ENCODE measurements around the gene NID1. TPM values are rescaled to one million over a fixed set of nuclear protein-coding genes. Genes with fewer than 3 reads are reported as not detected.
"Not testable (repeated sequence)": the region's sequence is repeated elsewhere in the genome, so short reads cannot be mapped to it uniquely, and the experiment has no call there.

Gene NID1
- total RNA-seq, 2 experiments from 2014 or later, result 0.05 TPM; not detected in 1

DNA sequence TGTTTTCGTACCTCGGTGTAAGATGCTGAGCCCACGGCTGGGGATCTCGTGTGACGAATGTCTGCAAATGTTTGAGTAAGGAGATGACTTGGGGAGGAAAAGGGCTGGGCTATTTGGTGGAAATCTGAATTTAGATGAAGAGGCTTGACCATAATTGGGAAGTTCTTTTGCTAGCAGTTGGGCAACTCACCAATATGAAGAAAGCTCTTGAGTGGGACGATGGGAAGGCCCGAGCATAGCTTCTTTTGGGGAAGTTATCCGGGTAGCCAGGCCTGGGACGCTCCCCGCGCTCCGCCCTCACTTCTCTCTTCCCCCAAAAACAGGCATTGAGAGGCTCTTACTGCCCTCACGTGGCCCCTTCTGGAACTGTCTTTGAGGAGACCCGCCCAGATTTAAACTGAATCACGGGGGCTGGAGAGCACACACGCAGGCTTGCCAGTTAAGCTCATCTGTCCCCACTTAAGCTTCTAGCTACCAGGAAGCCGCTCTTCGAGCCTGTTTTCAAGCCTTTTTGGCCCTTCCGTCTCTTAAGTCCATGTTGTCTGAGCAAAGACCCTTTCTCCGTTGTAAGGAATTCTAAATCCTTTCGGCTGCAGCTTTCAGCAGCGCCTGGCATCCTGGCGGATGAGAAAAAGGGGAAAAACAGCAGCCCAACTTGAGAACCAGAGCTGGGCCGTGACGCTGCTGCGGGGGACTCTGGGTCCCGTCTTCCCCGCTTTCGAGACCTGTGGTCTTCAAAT lies 93.1 kb downstream of the NID1 start:
- Mint-ChIP-seq H3K27ac (peak overlapping the region; percentile 91), H3K4me3 (peak overlapping the region; percentile 75), H3K36me3 (ENCODE audit: low read depth) (no peaks in the 10 kb centered on the region), H3K27me3 (ENCODE audit: low read depth) (peaks cover 2% of the 10 kb centered on the region), H3K4me1 (ENCODE audit: low read depth) (peaks cover 22% of the 10 kb centered on the region), H3K9me3 (ENCODE audit: insufficient read depth) (no peaks in the 10 kb centered on the region)
- DNase-seq (peak; percentile 94), ATAC-seq (peak; percentile 99)
- ChIA-PET POLR2A (interaction anchor here (0.6 to 3.9 kb wide), 20 partner anchors 13 to 742 kb away, joined by 3 to 65 read pairs (median 4); partner anchors contain the start of gene LYST), CTCF (interaction anchor here (0.6 to 5.4 kb wide), 119 partner anchors 9 to 473 kb away, joined by 3 to 190 read pairs (median 6); partner anchors contain the start of genes B3GALNT2, LYST and NID1)

DNA sequence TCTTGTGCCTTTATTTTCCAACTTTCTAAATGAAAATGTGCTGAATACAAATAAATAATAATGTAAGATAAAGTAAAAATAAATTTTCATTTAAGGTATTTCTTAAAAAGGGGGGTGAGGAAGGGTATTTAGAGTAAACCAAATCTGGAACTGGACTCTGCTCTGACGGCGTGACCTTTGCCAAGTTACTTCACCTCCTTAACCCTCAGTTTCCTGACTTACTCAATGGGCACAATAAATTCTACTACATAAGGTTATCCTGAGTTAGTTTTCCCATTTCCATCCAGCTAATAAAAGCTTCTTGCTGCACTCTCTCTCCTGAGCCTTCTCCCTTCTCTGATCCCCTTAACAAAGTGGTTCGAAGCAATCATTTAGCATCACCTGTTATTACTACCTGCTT lies 93.9 kb downstream of the NID1 start:
- Mint-ChIP-seq H3K4me3 (no peak overlapping the region), H3K9me3 (ENCODE audit: insufficient read depth) (no peaks in the 10 kb centered on the region), H3K4me1 (ENCODE audit: low read depth) (peaks cover 28% of the 10 kb centered on the region), H3K27ac (peak overlapping the region; percentile 91), H3K36me3 (ENCODE audit: low read depth) (no peaks in the 10 kb centered on the region), H3K27me3 (ENCODE audit: low read depth) (peaks cover 2% of the 10 kb centered on the region)
- ChIA-PET CTCF (interaction anchor here (0.6 to 5.4 kb wide), 82 partner anchors 8 to 468 kb away, joined by 3 to 190 read pairs (median 8); partner anchors contain the start of genes B3GALNT2, LYST and NID1), POLR2A (interaction anchor here (0.9 to 3.9 kb wide), 13 partner anchors 12 to 237 kb away, joined by 3 to 65 read pairs (median 6); partner anchors contain the start of gene LYST)
- ATAC-seq (no peak), DNase-seq (no peak)

DNA sequence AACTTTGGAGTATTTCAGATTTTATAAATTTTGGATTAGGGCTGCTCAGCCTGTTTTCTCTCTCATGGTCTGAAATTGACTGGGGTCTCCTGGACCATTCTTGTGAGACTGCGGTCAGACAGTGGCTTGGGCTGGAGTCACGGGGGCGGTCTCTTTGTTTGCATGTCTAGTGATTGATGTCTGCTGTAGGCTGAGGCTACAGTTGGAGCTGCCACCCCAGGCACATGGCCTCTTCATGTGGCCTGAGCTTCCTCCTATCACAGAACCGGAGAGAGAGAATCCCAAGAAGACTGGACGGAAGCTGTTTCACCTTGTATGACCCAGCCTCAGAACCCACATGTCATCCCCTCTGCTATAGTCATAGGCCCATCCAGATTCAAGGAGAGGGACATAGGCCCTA lies 96.1 kb downstream of the NID1 start:
- no peak overlapping the region for H3K4me3 Mint-ChIP-seq
- H3K9me3 Mint-ChIP-seq (ENCODE audit: insufficient read depth), result no peaks in the 10 kb centered on the region
- ChIA-PET POLR2A (no interaction called here), CTCF (interaction anchor here (1.4 kb wide), 1 partner anchor 103 kb away, joined by 10 read pairs; the partner anchor contains the start of gene LYST)
- no peaks in the 10 kb centered on the region for H3K27me3 Mint-ChIP-seq (ENCODE audit: low read depth)
- ATAC-seq, result no peak
- peaks cover 43% of the 10 kb centered on the region for H3K4me1 Mint-ChIP-seq (ENCODE audit: low read depth)
- no peak for DNase-seq
- H3K27ac Mint-ChIP-seq, result no peak overlapping the region
- peaks cover 8% of the 10 kb centered on the region for H3K36me3 Mint-ChIP-seq (ENCODE audit: low read depth)

DNA sequence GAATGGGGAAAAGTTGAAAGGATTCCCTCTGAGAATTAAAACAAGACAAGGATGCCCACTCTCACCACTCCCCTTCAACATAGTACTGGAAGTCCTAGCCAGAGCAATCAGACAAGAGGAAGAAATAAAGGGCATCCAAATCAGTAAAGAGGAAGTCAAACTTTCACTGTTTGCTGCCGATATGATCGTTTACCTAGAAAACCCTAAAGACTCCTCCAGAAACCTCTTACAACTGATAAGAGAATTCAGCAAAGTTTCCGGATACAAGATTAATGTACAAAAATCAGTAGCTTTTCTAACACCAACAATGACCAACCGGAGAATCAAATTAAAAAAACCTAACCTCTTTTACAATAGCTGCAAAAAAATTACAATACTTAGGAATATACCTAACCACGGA lies 98.8 kb downstream of the NID1 start:
- ATAC-seq; H3K4me3 Mint-ChIP-seq; H3K27ac Mint-ChIP-seq; H3K27me3 Mint-ChIP-seq (ENCODE audit: low read depth); H3K9me3 Mint-ChIP-seq (ENCODE audit: insufficient read depth); DNase-seq; POLR2A ChIA-PET: not testable (repeated sequence)
- CTCF ChIA-PET, result interaction anchor here (1.1 to 1.3 kb wide), 4 partner anchors 123 to 263 kb away, joined by 3 read pairs; no protein-coding TSS in a partner anchor
- Mint-ChIP-seq H3K4me1 (ENCODE audit: low read depth) (peaks cover 26% of the 10 kb centered on the region), H3K36me3 (ENCODE audit: low read depth) (peaks cover 13% of the 10 kb centered on the region)

- Mint-ChIP-seq H3K36me3 (ENCODE audit: low read depth) (peaks cover 13% of the 10 kb centered on the region), H3K27ac (no peak overlapping the region), H3K4me1 (ENCODE audit: low read depth) (peaks cover 15% of the 10 kb centered on the region), H3K27me3 (ENCODE audit: low read depth) (no peaks in the 10 kb centered on the region), H3K9me3 (ENCODE audit: insufficient read depth) (no peaks in the 10 kb centered on the region), H3K4me3 (no peak overlapping the region)
- ChIA-PET POLR2A (no interaction called here), CTCF (interaction anchor here (0.6 to 11.8 kb wide), 3 partner anchors 11 to 216 kb away, joined by 3 to 127 read pairs (median 12); no protein-coding TSS in a partner anchor)
- no peak for ATAC-seq
- DNase-seq, result no peak
Measured at GRCh38 chr1:235960809-235961208, 104.1 kb downstream of the NID1 start.

DNA sequence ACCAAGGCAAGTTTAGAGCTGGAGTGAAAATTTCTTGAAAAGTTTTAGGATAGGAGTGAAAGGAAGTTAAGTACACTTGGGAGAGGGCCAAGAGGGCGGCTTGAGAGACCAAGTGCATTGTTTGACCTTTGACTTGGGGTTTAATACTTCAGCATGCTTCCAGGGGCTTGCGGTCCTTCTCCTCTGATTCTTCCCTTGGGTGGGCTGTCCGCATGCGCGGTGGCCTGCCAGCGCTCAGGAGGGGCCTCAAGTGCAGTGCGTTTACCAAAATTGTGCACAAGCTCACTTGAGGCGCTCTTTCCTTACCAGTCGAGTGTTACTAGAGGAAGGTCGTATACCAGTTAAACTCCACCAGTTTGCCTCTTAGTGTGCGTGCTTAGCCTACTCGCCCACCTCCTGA lies 106.9 kb downstream of the NID1 start:
- no peak overlapping the region for H3K4me3 Mint-ChIP-seq
- ATAC-seq (no peak), DNase-seq (no peak)
- H3K27me3 Mint-ChIP-seq (ENCODE audit: low read depth), result no peaks in the 10 kb centered on the region
- H3K36me3 Mint-ChIP-seq (ENCODE audit: low read depth), result peaks cover 2% of the 10 kb centered on the region
- H3K9me3 Mint-ChIP-seq (ENCODE audit: insufficient read depth), result no peaks in the 10 kb centered on the region
- no peak overlapping the region for H3K27ac Mint-ChIP-seq
- CTCF ChIA-PET, result interaction anchor here (0.9 to 11.8 kb wide), 7 partner anchors 10 to 212 kb away, joined by 3 to 127 read pairs (median 4); no protein-coding TSS in a partner anchor
- POLR2A ChIA-PET, result interaction anchor here (1.2 to 1.5 kb wide), 3 partner anchors 14 to 90 kb away, joined by 4 to 12 read pairs (median 4); no protein-coding TSS in a partner anchor
- H3K4me1 Mint-ChIP-seq (ENCODE audit: low read depth), result peaks cover 29% of the 10 kb centered on the region

DNA sequence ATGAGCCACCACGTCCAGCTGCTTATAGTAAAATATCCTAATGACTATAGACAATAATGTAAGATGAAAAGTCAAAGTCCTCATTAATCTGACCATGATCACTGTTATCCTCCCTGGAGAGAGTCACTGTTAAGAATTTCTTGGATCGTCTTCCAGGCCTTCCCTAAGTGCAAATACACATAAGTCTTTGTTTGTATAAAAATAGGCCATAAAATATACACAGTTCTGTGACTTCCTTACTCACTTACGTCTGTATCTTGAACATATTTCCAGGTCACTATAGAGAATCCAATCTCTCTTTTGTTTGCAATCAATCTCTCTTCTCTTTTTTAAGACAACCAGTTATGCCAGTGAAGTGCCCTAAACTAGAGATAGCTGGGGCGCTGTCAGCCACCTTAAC lies 109.1 kb downstream of the NID1 start:
- DNase-seq (no peak), ATAC-seq (no peak)
- Mint-ChIP-seq H3K9me3 (ENCODE audit: insufficient read depth) (no peaks in the 10 kb centered on the region), H3K4me3 (no peak overlapping the region), H3K27me3 (ENCODE audit: low read depth) (no peaks in the 10 kb centered on the region), H3K36me3 (ENCODE audit: low read depth) (no peaks in the 10 kb centered on the region), H3K4me1 (ENCODE audit: low read depth) (peaks cover 34% of the 10 kb centered on the region), H3K27ac (no peak overlapping the region)
- CTCF ChIA-PET, result interaction anchor here (1.4 to 11.8 kb wide), 4 partner anchors 7 to 90 kb away, joined by 3 to 127 read pairs (median 8); partner anchors contain the start of gene LYST
- POLR2A ChIA-PET, result interaction anchor here (1.9 kb wide), 2 partner anchors 16 to 90 kb away, joined by 7 to 8 read pairs; partner anchors contain the start of gene LYST

DNA sequence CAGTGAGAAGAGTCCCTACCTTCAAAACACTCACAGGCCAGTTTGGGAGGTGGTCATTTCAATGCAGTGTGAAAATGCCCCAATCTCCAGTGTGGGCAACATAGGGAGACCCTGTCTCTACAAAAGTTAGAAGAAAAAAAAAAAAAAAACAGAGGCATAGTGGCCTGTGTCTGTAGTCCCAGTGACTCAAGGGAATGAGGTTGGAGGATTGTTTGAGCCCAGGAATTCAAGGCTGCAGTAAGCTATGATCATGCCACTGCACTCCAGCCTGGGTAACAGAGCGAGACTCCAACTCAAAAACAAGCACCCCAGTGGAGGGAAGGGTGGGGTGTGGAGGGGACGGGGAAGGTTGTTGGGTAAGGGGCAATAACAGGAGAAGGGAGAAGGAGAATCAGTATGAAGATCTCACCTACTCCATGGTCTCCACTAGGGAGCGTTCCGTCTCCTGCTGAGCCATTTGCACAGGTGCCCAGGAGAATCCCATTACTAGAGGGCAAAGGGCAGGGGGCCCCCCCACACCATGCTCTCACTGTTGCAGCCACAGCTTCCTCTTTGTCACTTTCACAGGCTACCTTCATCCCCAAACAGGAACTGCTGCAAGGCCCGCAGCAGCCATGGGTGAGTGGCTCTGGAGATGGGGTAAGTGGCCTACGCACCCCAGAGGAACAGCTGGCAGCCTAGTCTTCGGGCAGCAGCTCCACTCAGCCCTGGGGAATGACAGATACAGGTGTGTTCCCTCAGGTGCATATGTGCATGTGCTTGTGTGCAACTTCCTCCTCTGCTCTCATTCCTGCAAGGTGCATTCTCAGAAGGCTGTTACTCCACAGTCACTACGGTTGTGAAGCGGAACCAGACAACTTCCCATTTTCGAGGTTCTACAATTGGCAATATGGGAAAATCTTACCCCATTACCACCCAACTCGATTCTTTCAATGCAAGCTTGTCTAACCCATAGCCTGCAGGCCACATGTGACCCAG lies 110.3 kb downstream of the NID1 start:
- DNase-seq, result peak; percentile 60
- Mint-ChIP-seq H3K27ac (peak overlapping the region; percentile 23), H3K4me1 (ENCODE audit: low read depth) (peaks cover 34% of the 10 kb centered on the region), H3K4me3 (peak overlapping the region; percentile 20), H3K9me3 (ENCODE audit: insufficient read depth) (no peaks in the 10 kb centered on the region), H3K27me3 (ENCODE audit: low read depth) (no peaks in the 10 kb centered on the region), H3K36me3 (ENCODE audit: low read depth) (no peaks in the 10 kb centered on the region)
- POLR2A ChIA-PET, result interaction anchor here (0.6 to 1.9 kb wide), 4 partner anchors 17 to 449 kb away, joined by 3 to 8 read pairs (median 5); partner anchors contain the start of gene LYST
- CTCF ChIA-PET, result interaction anchor here (0.6 to 11.8 kb wide), 7 partner anchors 12 to 89 kb away, joined by 3 to 127 read pairs (median 4); partner anchors contain the start of gene LYST
- ATAC-seq, result peak; percentile 87

DNA sequence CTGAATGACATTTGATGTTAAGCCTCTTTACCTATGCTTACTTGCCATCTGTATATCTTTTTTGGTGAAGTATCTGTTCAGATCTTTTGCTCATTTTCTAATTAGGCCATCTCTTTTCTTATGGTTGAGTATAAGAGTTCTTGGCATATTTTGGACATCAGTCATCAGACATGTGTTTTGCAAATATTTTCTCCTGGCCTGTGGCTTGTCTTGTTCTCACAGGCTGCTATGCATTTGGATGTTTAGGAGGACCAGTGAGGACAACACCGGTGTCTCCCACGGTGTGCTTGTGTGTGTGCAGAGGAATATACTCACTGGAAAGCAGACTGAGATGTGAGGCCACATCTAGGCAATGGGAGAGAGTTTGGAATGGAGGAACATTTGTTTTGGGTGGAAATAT lies 111.1 kb downstream of the NID1 start:
- ATAC-seq, result no peak
- H3K9me3 Mint-ChIP-seq (ENCODE audit: insufficient read depth), result no peaks in the 10 kb centered on the region
- no peaks in the 10 kb centered on the region for H3K27me3 Mint-ChIP-seq (ENCODE audit: low read depth)
- H3K4me3 Mint-ChIP-seq, result no peak overlapping the region
- no peaks in the 10 kb centered on the region for H3K36me3 Mint-ChIP-seq (ENCODE audit: low read depth)
- no peak for DNase-seq
- ChIA-PET POLR2A (interaction anchor here (0.7 to 1.4 kb wide), 3 partner anchors 18 to 449 kb away, joined by 3 to 4 read pairs (median 3); no protein-coding TSS in a partner anchor), CTCF (interaction anchor here (0.8 to 11.8 kb wide), 9 partner anchors 10 to 111 kb away, joined by 3 to 127 read pairs (median 4); no protein-coding TSS in a partner anchor)
- H3K4me1 Mint-ChIP-seq (ENCODE audit: low read depth), result peaks cover 34% of the 10 kb centered on the region
- H3K27ac Mint-ChIP-seq, result peak overlapping the region; percentile 23

DNA sequence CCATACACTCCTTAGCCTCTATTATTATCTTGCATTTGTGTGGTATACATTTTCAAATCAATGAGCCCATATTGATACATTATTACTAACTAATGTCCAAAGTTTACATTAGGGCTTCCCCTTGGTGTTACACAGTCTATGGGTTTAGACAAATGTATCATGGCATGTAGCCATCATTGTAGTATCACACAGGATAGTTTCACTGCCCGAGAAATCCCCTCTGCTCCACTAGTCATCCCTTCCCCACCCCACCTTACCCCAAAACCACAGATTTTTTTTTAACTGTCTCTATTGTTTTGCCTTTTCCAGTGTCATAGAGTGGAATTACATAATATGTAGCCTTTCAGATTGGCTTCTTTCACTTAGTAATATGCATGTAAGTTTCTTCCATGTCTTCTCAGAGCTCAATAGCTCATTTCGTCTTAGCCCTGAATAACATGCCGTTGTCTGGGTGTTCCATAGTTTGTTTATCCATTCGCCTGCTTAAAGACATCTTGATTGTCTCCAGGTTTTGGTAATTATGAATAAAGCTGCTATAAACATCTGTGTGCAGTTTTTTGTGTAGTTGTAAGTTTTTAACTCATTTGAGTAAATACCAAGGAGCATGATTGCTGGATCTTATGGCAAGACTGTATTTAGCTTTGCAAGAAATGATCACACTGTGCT lies 111.8 kb downstream of the NID1 start:
- Mint-ChIP-seq H3K27ac (peak overlapping the region; percentile 41), H3K27me3 (ENCODE audit: low read depth) (no peaks in the 10 kb centered on the region), H3K4me3 (no peak overlapping the region), H3K4me1 (ENCODE audit: low read depth) (peaks cover 36% of the 10 kb centered on the region), H3K36me3 (ENCODE audit: low read depth) (no peaks in the 10 kb centered on the region), H3K9me3 (ENCODE audit: insufficient read depth) (no peaks in the 10 kb centered on the region)
- ChIA-PET CTCF (interaction anchor here (0.8 to 11.8 kb wide), 8 partner anchors 10 to 110 kb away, joined by 3 to 127 read pairs (median 4); no protein-coding TSS in a partner anchor), POLR2A (interaction anchor here (0.7 to 1.4 kb wide), 2 partner anchors 19 to 88 kb away, joined by 3 to 4 read pairs; no protein-coding TSS in a partner anchor)
- peak; percentile 58 for ATAC-seq
- peak; percentile 36 for DNase-seq

Measured in activated CD8-positive, alpha-beta T cell treated with anti-CD3 and anti-CD28 coated beads, Interleukin-2, amount 10 ng/mL, durations not matched to agents 7 days and 5 days (primary cell).